GM19395 (cell line): ENCODE data around the gene MUS81.
"Not testable (repeated sequence)": the region's sequence is repeated elsewhere in the genome, so short reads cannot be mapped to it uniquely, and the experiment has no call there.

ENCODE experiments used
- ATAC-seq: cut with Tn5 transposase; IDR thresholded peaks from one replicate; pipeline ENCODE4 v1.9.1; 2021; ENCODE audit warnings: mild to moderate bottlenecking, moderate library complexity; ENCODE audit not compliant: unreplicated experiment

Gene MUS81

GRCh38 chr11:65847746-65848145 is 12.5 kb upstream of the MUS81 start:
- no peak for ATAC-seq

- not testable (repeated sequence) for ATAC-seq
Measured at GRCh38 chr11:65848693-65849092, 11.5 kb upstream of the MUS81 start.

GRCh38 chr11:65849366-65849765 is 10.9 kb upstream of the MUS81 start:
- ATAC-seq = no peak

- no peak for ATAC-seq
Measured at GRCh38 chr11:65849771-65850216, 10.4 kb upstream of the MUS81 start.

GRCh38 chr11:65850217-65851082 is 9.8 kb upstream of the MUS81 start:
- no peak for ATAC-seq

GRCh38 chr11:65851083-65851579 is 9.1 kb upstream of the MUS81 start:
- no peak for ATAC-seq

GRCh38 chr11:65851811-65852507 is 8.3 kb upstream of the MUS81 start:
- ATAC-seq = no peak

GRCh38 chr11:65852508-65853245 is 7.6 kb upstream of the MUS81 start:
- ATAC-seq = no peak

GRCh38 chr11:65853246-65853979 is 6.8 kb upstream of the MUS81 start:
- ATAC-seq = no peak

- no peak for ATAC-seq
Measured at GRCh38 chr11:65854161-65854592, 6.1 kb upstream of the MUS81 start.

GRCh38 chr11:65854852-65855837 is 5.1 kb upstream of the MUS81 start:
- no peak for ATAC-seq

GRCh38 chr11:65855927-65856363 is 4.3 kb upstream of the MUS81 start:
- no peak for ATAC-seq

- ATAC-seq = peak; percentile 30
Measured at GRCh38 chr11:65856689-65857499, 3.3 kb upstream of the MUS81 start.

GRCh38 chr11:65857500-65857852 is 2.8 kb upstream of the MUS81 start:
- peak; percentile 1 for ATAC-seq

GRCh38 chr11:65857853-65858680 is 2.2 kb upstream of the MUS81 start, which contains the start of gene CFL1:
TSS of gene CFL1 (minus strand) at chr11:65858180. CDS start at chr11:65858099, 81 bp downstream.
- ATAC-seq = peak; percentile 42

GRCh38 chr11:65858681-65859087 is 1.5 kb upstream of the MUS81 start:
- ATAC-seq = no peak

- ATAC-seq = peak; percentile 56
Measured at GRCh38 chr11:65859095-65859811, 980 bp upstream of the MUS81 start.
